Measurements from ENCODE around the gene CEACAM19. TPM values are rescaled to one million over a fixed set of nuclear protein-coding genes. Genes with fewer than 3 reads are reported as not detected.

CEACAM19 gene
- total and polyA plus RNA-seq, 2 of the 13 experiments (the other 11 are each of a cell fraction or from before 2014, with no cell fraction given) = 1.3 to 4.0 TPM

DNA sequence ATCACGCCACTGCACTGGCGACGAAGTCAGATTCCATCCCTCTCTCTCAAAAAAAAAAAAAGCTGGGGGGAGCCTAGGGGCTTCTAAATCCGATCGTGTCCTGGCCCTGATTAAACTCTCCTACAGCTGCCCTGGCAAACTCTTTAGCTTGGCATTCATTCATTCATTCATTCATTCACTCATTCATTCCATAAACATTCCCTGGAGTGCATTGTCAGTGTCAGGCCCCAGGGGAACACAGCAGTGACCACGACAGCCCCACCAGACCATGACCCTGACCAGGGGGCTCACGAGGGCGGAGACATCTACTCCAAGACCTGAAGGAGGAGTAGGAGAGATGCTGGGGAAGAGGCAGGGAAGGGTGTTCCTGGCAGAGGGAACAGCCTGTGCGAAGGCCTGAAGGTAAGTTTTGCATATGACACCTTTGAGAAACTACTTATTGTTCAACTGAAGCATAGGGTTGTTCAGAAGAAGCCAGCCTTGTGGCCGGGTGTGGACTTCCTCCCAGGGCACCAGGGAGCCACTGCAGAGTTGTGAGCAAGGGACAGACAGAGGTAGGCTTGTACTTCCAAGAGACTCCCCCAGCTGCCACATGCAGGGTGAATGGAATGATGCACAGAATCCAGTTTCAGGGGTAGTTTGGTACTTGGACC, 52.1 kb downstream of the CEACAM19 start:
- BruUV-seq (replicated peaks) = no TSS peak
- H4K20me1 ChIP-seq (ENCODE audit: insufficient read depth, low read length) = no peaks in the 10 kb centered on the region
- intact Hi-C loops (cut with micrococcal nuclease; ENCODE audit: unreplicated experiment) (no loop called here), in situ Hi-C loops (cut with HindIII; ENCODE audit: extremely low pct_ligation_motif_present, low pct_unique_long_range_greater_than_20kb) (loop anchor here (5.0 kb wide), 2 partner anchors 34 to 36 kb away; no protein-coding TSS in a partner anchor)
- peaks cover 2% of the 10 kb centered on the region for H3K79me2 ChIP-seq (ENCODE audit: insufficient read depth, low read length)
- FAIRE-seq (no peak), DNase-seq (ENCODE audit: low spot score) (no peak), ATAC-seq (peak; percentile 27)
- no peaks in the 10 kb centered on the region for H3K27me3 ChIP-seq (ENCODE audit: control insufficient read depth in 1 of 2, insufficient read depth in 2 of 2, low read length in 2 of 2)
- peak overlapping the region in 1 of 3 experiments; percentile 61; a peak in 1 of 6 replicates for H3K4me3 ChIP-seq (replicated peaks in 1 of 3; ENCODE audit: insufficient read depth in 1 of 3, low read depth in 2 of 3, low read length in 3 of 3)
- no peak overlapping the region for H3K27ac ChIP-seq (ENCODE audit: extremely low read length, insufficient read depth, low read length)
- peak overlapping the region; percentile 87 for H3K4me2 ChIP-seq (ENCODE audit: low read depth, low read length)
- 78% methylated on average over 9 of the region's 10 CpGs for WGBS (ENCODE audit: low lambda C conversion rate)
- ChIA-PET CTCF (ENCODE audit: low intra/inter-chr PET ratio, low total read pairs) (interaction anchor here (0.8 to 3.5 kb wide), 5 partner anchors 14 to 152 kb away, joined by 3 to 50 read pairs (median 4); no protein-coding TSS in a partner anchor), POLR2A (interaction anchor here (0.8 to 4.5 kb wide), 13 partner anchors 9 to 84 kb away, joined by 3 to 45 read pairs (median 7); partner anchors contain the start of gene CBLC)
- no peaks in the 10 kb centered on the region for H3K9me3 ChIP-seq (ENCODE audit: low read length)
- H3K9ac ChIP-seq (ENCODE audit: insufficient read depth, low read depth, low read length) = no peak overlapping the region
- peaks cover 92% of the 10 kb centered on the region for H3K4me1 ChIP-seq (ENCODE audit: insufficient read depth, low read length)
- H3K36me3 ChIP-seq (replicated peaks in 1 of 2; ENCODE audit: control insufficient read depth in 1 of 2, insufficient read depth in 2 of 2, low read length in 2 of 2) = no peaks in the 10 kb centered on the region
- H2AFZ ChIP-seq (ENCODE audit: low read length) = no peak overlapping the region
- TF ChIP-seq ZNF792 (CRISPR knock-in tag; IDR thresholded peaks at IDR 0.05) (no peak), RELA (CRISPR knock-in tag; IDR thresholded peaks at IDR 0.05) (no peak), MLLT10 (CRISPR knock-in tag; IDR thresholded peaks at IDR 0.05) (no peak), ZNF367 (CRISPR knock-in tag; IDR thresholded peaks at IDR 0.05; ENCODE audit: borderline replicate concordance) (no peak), ZNF598 (CRISPR knock-in tag; IDR thresholded peaks at IDR 0.05; ENCODE audit: borderline replicate concordance) (no peak), TRIM24 (CRISPR knock-in tag; IDR thresholded peaks at IDR 0.05) (no peak), ADNP (CRISPR knock-in tag; IDR thresholded peaks at IDR 0.05) (no peak), PAF1 (CRISPR knock-in tag; IDR thresholded peaks at IDR 0.05) (no peak), MEF2D (CRISPR knock-in tag; IDR thresholded peaks at IDR 0.05) (no peak), SP4 (CRISPR knock-in tag; IDR thresholded peaks at IDR 0.05) (no peak), ZSCAN22 (CRISPR knock-in tag; IDR thresholded peaks at IDR 0.05) (no peak), ZFP90 (CRISPR knock-in tag; IDR thresholded peaks at IDR 0.05; ENCODE audit: borderline replicate concordance) (no peak), ZNF24 (IDR thresholded peaks at IDR 0.05) (peak; percentile 72; the same call in 1 of the 2 replicates), CHCHD3 (CRISPR knock-in tag; IDR thresholded peaks at IDR 0.05) (0 out of 2 replicates have a peak, but pooled peaks have one; percentile 59), RAD21 (CRISPR knock-in tag; IDR thresholded peaks at IDR 0.05) (no peak), MIER3 (CRISPR knock-in tag; IDR thresholded peaks at IDR 0.05; ENCODE audit: borderline replicate concordance) (no peak), BCL6 (CRISPR knock-in tag; IDR thresholded peaks at IDR 0.05) (no peak), GLI4 (CRISPR knock-in tag; IDR thresholded peaks at IDR 0.05; ENCODE audit: borderline replicate concordance) (no peak), KLF6 (CRISPR knock-in tag; IDR thresholded peaks at IDR 0.05) (no peak), SP5 (CRISPR knock-in tag; IDR thresholded peaks at IDR 0.05; ENCODE audit: borderline replicate concordance, low read depth) (0 out of 2 replicates have a peak, but pooled peaks have one; percentile 13), ISL2 (CRISPR knock-in tag; IDR thresholded peaks at IDR 0.05) (no peak), KDM3A (CRISPR knock-in tag; IDR thresholded peaks at IDR 0.05; ENCODE audit: low read depth) (no peak), ZNF83 (CRISPR knock-in tag; IDR thresholded peaks at IDR 0.05; ENCODE audit: borderline replicate concordance) (no peak), ZNF253 (CRISPR knock-in tag; IDR thresholded peaks at IDR 0.05; ENCODE audit: borderline replicate concordance) (no peak), ZFYVE20 (CRISPR knock-in tag; IDR thresholded peaks at IDR 0.05; ENCODE audit: borderline replicate concordance, low read depth) (no peak)
- TF ChIP-seq, protein P1, sequence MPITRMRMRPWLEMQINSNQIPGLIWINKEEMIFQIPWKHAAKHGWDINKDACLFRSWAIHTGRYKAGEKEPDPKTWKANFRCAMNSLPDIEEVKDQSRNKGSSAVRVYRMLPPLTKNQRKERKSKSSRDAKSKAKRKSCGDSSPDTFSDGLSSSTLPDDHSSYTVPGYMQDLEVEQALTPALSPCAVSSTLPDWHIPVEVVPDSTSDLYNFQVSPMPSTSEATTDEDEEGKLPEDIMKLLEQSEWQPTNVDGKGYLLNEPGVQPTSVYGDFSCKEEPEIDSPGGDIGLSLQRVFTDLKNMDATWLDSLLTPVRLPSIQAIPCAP (CRISPR knock-in tag; IDR thresholded peaks at IDR 0.05; ENCODE audit: low read depth) = no peak
- TF ChIP-seq, protein P2, sequence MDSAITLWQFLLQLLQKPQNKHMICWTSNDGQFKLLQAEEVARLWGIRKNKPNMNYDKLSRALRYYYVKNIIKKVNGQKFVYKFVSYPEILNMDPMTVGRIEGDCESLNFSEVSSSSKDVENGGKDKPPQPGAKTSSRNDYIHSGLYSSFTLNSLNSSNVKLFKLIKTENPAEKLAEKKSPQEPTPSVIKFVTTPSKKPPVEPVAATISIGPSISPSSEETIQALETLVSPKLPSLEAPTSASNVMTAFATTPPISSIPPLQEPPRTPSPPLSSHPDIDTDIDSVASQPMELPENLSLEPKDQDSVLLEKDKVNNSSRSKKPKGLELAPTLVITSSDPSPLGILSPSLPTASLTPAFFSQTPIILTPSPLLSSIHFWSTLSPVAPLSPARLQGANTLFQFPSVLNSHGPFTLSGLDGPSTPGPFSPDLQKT (CRISPR knock-in tag; IDR thresholded peaks at IDR 0.05; ENCODE audit: borderline replicate concordance) = no peak
